ENCODE data around the gene CSK.

GRCh38 chr15:74822233-74822632 lies 40.4 kb downstream of the CSK start:
- TF ChIP-seq CTCF (conservative IDR thresholded peaks at IDR 0.05; ENCODE audit: low read depth, low read length) (no peak), EZH2 (IDR thresholded peaks at IDR 0.05; ENCODE audit: borderline replicate concordance, low read depth, low read length, poor library complexity, severe bottlenecking) (no peak)
